Astrocyte of the cerebellum (primary cell): ENCODE data around the gene HOXD8.
A peak's percentile ranks its signal among the peaks of the same experiment; 100 is the strongest.

Experiments
- DNase-seq: peaks from one replicate; pipeline ENCODE4 v3.0.0-alpha.2; 2011; ENCODE audit warnings: low read depth
- H3K4me3 ChIP-seq: 2 replicates; pipeline ENCODE4 v1.5.1; 2011; ENCODE audit warnings: mild to moderate bottlenecking, low read depth, low read length, moderate library complexity
- CTCF ChIP-seq: IDR thresholded peaks from 2 replicates; pipeline ENCODE4 v1.5.1; 2012; ENCODE audit warnings: low read length, low read depth, moderate library complexity, mild to moderate bottlenecking; ENCODE audit errors: missing control alignments
- in situ Hi-C: cut with HindIII; loops from 2 replicates; pipeline ENCODE4 v1.10.0; 2017; ENCODE audit warnings: low sequenced_read_pairs

The HOXD8 gene

GRCh38 chr2:176132205-176133171 is 3.0 kb downstream of the HOXD8 start:
- no peak for DNase-seq
- TF ChIP-seq CTCF = no peak
- peak overlapping the region; percentile 2 for H3K4me3 ChIP-seq
- in situ Hi-C loops = loop anchor here (10.0 kb wide), 1 partner anchor 502 kb away; no protein-coding TSS in a partner anchor

DNA sequence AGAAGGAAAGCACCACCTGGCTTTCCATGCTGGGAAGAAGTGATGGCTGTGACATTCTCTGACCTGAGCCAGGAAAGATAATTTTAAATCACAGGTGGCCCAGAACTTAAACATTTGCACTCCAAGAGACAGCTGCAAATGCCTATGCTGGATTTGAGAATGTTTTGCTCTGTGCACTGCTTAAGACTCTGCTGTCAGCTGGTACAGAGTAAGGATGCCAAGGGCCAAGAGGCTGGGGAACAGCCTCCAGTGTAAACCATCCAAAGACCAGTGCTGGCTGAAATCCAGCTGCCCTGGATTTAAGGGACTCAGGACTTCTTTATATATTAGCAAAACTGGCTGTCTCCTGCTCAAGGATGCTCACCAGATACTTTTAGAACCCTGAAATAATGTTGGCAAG is 3.9 kb downstream of the HOXD8 start:
- in situ Hi-C loops = loop anchor here (10.0 kb wide), 1 partner anchor 501 kb away; no protein-coding TSS in a partner anchor
- no peak overlapping the region for H3K4me3 ChIP-seq
- no peak for DNase-seq
- no peak for TF ChIP-seq CTCF

DNA sequence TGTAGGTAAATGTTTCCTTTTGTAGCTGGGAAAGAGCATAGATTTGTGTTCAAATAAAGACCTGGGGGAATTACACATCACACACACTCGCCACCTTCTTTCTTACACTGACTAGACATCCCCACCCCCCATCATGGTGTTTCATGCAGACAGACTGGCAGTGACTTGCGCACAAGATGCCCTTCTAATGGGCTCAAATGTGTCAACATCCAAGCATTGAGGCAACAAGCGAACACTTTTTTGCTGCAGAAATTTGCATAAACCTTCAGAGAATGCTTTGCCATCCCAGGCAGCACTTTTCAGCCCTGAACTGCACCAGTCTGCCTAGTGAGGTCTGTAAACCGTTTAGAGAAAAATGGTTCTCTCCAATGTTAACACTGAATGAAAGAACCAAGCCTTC is 4.5 kb downstream of the HOXD8 start:
- DNase-seq = no peak
- H3K4me3 ChIP-seq = no peak overlapping the region
- no peak for TF ChIP-seq CTCF
- in situ Hi-C loops = loop anchor here (10.0 kb wide), 1 partner anchor 501 kb away; no protein-coding TSS in a partner anchor

- no peak for DNase-seq
These were observed 5.5 kb downstream of the HOXD8 start for GRCh38 chr2:176135035-176135440.

DNA sequence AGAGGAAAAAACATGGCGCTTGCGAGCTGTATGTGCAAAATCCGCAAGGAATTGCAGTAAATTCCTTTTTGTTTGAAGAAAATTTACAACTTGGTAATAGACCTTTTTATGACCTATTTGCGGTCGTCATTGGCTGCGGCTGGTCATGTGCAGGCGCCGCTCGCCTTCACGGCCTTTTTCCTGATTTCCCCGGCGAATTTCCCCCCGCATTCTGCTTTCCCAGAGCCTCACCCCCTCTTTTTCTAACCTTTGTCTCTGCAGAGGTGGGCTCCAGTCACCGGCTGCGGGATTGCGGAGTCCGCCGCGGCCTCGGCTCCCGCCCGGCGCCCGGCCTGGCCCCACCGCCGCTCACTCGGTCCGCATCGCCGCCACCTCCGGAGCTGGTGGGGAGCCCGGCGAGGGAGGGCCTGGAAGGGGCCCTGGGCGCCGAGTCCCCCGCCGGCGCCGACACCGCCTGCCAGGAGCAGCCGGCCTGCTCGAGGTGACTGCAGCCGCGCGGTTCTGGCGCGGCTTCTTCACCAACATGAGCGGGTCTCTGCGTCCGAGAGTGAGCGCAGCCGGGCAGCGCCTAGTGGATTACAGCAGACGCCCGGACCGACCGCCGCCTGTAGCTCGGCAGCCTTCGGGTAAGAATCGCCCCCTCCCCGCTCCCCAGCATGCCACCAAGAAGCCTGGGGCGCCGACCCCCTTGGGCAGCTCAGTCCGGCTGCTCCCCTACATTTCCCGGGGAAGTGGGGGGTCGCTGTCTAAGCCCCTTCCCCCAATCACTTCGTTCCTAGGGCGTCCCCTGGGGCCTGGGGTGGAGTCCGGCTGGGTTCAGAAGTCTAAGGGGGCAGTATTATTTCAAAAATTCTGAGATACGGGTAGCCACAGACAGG is 7.1 kb downstream of the HOXD8 start:
- in situ Hi-C loops = loop anchor here (10.0 kb wide), 1 partner anchor 498 kb away; no protein-coding TSS in a partner anchor
- no peak overlapping the region for H3K4me3 ChIP-seq
- TF ChIP-seq CTCF = no peak
- no peak for DNase-seq

More at GRCh38 chr2:176135035-176135440, 5.5 kb downstream of the HOXD8 start:
- in situ Hi-C loops = loop anchor here (10.0 kb wide), 1 partner anchor 500 kb away; no protein-coding TSS in a partner anchor
- no peak for TF ChIP-seq CTCF
- no peak overlapping the region for H3K4me3 ChIP-seq

GRCh38 chr2:176137252-176137580 is 7.7 kb downstream of the HOXD8 start:
- in situ Hi-C loops = loop anchor here (10.0 kb wide), 1 partner anchor 498 kb away; no protein-coding TSS in a partner anchor
- TF ChIP-seq CTCF = no peak
- DNase-seq = no peak
- H3K4me3 ChIP-seq = no peak overlapping the region
